ENCODE results near the gene THOC3.
A peak's percentile ranks its signal among the peaks of the same experiment; 100 is the strongest.
"Not testable (repeated sequence)": the region's sequence is repeated elsewhere in the genome, so short reads cannot be mapped to it uniquely, and the experiment has no call there.

The THOC3 gene

DNA sequence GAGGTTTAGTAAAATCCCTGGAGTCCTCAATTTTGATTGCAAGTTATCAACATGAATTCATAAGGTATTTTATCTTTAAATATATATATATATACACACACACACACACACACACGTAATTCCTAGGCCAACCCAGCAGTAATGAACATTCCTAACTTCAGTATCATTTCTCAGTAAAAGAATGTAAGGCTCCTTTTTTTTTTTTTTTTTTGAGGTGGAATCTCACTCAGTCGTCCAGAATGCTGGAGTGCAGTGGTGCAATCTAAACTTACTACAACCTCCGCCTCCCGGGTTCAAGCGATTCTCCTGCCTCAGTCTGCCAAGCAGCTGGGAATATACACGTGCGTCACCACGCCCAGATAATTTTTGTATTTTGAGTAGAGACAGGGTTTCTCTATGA, 5.8 kb downstream of the THOC3 start:
- ATAC-seq (replicated peaks; ENCODE audit: extremely low read depth, poor library complexity, severe bottlenecking); H3K27me3 Mint-ChIP-seq; H3K4me1 Mint-ChIP-seq; DNase-seq (ENCODE audit: low spot score in 2 of 2); H3K36me3 Mint-ChIP-seq (ENCODE audit: insufficient read depth); H3K9me3 Mint-ChIP-seq; H3K27ac Mint-ChIP-seq (ENCODE audit: low read depth); H3K4me3 Mint-ChIP-seq: not testable (repeated sequence)

DNA sequence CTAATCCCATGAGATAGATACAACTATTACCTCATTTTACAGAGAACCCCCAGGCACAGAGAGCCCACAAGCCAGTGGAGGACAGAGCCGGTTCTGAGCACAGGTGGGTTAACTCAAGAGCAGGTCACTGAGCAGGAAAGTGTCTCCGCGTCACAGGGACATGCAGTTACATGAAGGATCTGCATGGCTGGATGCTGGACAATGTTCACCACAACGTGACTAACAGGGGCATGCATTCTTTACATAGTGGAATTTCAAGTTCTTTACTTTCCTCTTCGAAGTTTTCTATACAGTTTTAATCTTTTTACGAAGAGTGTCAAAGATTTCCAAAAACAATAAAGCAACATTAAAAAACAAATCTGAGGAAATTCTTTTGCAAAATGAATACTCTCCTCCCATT, 7.9 kb downstream of the THOC3 start:
- H3K27ac Mint-ChIP-seq (ENCODE audit: low read depth); H3K9me3 Mint-ChIP-seq; DNase-seq (ENCODE audit: low spot score in 2 of 2); H3K27me3 Mint-ChIP-seq; ATAC-seq (replicated peaks; ENCODE audit: extremely low read depth, poor library complexity, severe bottlenecking); H3K4me3 Mint-ChIP-seq; H3K4me1 Mint-ChIP-seq; H3K36me3 Mint-ChIP-seq (ENCODE audit: insufficient read depth): not testable (repeated sequence)

DNA sequence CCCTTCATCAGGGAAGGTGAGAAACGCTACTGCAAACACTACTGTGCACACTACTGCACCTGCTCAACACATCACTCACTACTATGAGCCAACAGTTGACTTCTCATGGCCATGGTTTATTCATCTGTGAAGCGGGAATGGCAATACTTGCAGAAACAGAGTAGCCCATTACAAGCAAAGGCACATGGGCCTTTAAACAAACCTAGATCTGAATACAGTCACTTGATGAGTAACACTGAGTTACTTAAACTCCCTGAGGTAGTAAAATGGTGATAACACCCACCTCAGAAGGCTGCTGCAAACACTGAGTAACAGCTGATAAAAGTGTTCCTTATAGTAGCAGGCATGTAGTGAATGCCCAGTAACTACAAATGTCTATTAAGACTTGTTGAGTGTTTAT, 9.6 kb downstream of the THOC3 start:
- DNase-seq (ENCODE audit: low spot score in 2 of 2); H3K36me3 Mint-ChIP-seq (ENCODE audit: insufficient read depth); H3K27me3 Mint-ChIP-seq; H3K9me3 Mint-ChIP-seq; H3K4me1 Mint-ChIP-seq; ATAC-seq (replicated peaks; ENCODE audit: extremely low read depth, poor library complexity, severe bottlenecking); H3K27ac Mint-ChIP-seq (ENCODE audit: low read depth); H3K4me3 Mint-ChIP-seq: not testable (repeated sequence)

DNA sequence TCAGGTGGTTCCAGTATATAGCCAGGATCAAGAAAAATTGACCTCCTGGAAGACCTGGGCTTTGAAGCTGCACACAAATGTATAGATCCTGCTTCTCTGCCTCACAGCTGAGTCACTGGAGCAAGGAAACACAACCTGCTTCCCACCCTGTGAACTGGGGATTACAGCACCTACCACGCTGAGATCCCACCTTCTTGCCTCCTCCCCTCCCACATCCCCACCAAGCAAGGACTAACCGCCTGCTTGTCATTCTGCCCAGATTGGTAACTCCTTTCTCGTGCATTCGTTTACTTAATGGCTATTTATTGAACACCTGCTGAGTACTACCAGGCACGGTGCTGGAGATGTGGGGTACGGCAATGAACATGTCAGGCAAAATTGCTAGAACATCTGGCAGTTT, 14.0 kb downstream of the THOC3 start:
- H3K4me1 Mint-ChIP-seq; DNase-seq (ENCODE audit: low spot score in 2 of 2); H3K4me3 Mint-ChIP-seq; H3K27ac Mint-ChIP-seq (ENCODE audit: low read depth); ATAC-seq (replicated peaks; ENCODE audit: extremely low read depth, poor library complexity, severe bottlenecking); H3K9me3 Mint-ChIP-seq; H3K27me3 Mint-ChIP-seq; H3K36me3 Mint-ChIP-seq (ENCODE audit: insufficient read depth): not testable (repeated sequence)

DNA sequence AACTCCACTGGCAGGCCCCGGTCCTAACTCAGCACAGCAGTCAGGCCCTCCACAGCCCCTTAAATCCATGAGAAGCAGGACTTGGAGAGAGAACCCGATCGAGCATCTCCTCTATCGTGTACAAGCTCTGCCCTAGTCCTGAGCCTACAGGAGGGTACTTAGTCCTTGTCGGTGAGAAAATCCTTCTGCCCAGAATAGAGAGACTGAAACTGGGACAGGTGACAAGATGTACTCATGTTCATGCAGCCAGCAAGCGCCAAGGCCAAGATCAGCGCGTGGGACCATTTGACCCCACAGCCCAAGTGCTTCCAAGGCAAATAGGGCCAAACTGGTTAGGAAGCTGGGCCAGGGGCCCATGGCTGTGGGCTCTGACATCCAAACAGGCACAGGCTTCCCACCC, 15.3 kb downstream of the THOC3 start:
- ATAC-seq (replicated peaks; ENCODE audit: extremely low read depth, poor library complexity, severe bottlenecking); H3K4me1 Mint-ChIP-seq; H3K27me3 Mint-ChIP-seq; H3K4me3 Mint-ChIP-seq; DNase-seq (ENCODE audit: low spot score in 2 of 2); H3K36me3 Mint-ChIP-seq (ENCODE audit: insufficient read depth); H3K27ac Mint-ChIP-seq (ENCODE audit: low read depth); H3K9me3 Mint-ChIP-seq: not testable (repeated sequence)

DNA sequence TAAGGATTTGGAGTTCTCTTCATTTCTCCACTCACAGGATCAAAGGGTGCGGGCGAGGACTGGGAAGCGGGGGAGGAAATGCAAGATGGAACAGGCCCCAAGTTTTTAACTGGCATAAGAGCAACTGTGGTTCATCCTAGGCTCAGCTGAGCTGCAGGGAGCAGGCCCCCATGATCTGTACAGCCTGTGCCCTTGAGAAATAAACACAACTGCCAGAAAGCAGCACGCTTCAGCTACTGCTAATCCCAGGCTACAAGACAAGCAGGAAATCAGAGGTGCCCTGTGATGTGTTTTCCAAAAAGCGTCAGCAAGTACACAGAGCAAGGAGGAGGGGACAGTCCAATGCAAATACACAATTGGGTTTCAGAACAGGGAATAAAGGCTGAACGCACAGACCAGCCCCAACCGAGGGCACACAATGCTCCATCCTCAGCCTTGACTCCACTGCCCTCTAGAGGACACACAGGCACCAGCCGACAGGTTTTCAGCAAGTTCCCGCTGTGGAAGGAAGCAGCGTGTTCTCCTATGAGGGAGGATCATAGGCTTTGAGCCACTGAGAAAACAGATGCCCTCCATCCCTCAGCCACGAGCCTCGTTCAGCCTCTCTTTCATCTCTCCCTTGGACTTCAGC, 16.7 kb downstream of the THOC3 start:
- not testable (repeated sequence) for H3K4me3 Mint-ChIP-seq; H3K36me3 Mint-ChIP-seq (ENCODE audit: insufficient read depth); H3K9me3 Mint-ChIP-seq; DNase-seq (ENCODE audit: low spot score in 2 of 2); H3K27ac Mint-ChIP-seq (ENCODE audit: low read depth); H3K4me1 Mint-ChIP-seq; H3K27me3 Mint-ChIP-seq
- peak; percentile 81 for ATAC-seq (replicated peaks; ENCODE audit: extremely low read depth, poor library complexity, severe bottlenecking)

DNA sequence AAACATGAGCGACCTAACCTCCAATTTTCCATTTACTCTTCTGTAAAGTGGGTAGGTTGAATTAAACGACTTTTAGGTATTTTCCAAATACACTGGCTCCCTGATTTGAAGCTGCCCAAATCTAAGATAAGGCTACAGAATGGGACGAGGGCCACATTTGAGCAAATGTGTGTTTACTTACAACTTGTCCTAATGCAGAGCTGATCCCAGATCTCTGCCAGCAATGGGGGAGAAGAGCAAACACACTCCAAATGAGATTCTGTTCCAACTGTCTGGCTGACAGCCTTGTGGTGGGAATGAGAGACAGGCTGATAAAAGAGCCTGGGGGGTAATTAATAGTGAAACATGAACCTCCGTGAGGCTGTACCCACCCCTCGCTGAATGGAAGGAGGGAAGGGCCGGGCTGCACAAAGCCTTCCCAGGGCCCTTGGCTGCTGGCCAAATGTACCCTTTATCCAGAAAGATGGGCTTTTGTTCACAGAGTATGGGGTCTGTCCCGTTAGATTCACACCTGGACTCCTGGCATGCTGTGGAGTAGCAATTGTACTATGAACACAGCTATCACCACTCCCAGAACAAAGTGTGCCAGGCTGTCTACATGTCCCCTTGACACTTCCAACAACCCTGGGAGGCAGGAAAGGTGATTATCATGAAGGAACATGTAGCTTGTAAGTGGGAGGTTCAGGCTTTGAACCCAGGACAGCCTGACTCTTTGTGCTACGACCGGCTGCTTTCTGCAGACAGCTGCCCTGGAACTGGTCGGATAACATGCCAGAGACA, 19.6 kb downstream of the THOC3 start:
- not testable (repeated sequence) for H3K9me3 Mint-ChIP-seq; DNase-seq (ENCODE audit: low spot score in 2 of 2); H3K4me1 Mint-ChIP-seq; ATAC-seq (replicated peaks; ENCODE audit: extremely low read depth, poor library complexity, severe bottlenecking); H3K27me3 Mint-ChIP-seq; H3K4me3 Mint-ChIP-seq; H3K36me3 Mint-ChIP-seq (ENCODE audit: insufficient read depth); H3K27ac Mint-ChIP-seq (ENCODE audit: low read depth)

DNA sequence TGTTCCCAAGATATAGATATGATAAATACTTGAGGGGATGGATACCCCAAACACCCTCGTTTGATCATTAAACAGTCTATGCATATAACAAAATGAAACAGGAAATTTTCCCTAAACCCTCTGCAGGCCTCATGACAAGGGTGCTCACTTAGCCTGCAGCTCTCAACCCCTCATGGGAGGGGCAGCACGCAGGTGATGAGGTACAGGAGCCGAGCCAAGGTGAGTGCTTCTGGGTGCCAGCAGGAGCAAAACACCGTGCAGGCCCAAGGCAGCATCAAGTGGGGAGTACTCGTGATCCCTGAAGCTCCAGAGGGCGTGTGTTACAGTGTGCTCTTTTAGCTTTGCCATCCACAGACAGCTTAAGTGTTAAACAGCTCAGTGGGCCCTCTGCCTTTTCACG, 24.9 kb downstream of the THOC3 start:
- H3K36me3 Mint-ChIP-seq (ENCODE audit: insufficient read depth); H3K27ac Mint-ChIP-seq (ENCODE audit: low read depth); H3K4me1 Mint-ChIP-seq; DNase-seq (ENCODE audit: low spot score in 2 of 2); H3K9me3 Mint-ChIP-seq; H3K4me3 Mint-ChIP-seq; ATAC-seq (replicated peaks; ENCODE audit: extremely low read depth, poor library complexity, severe bottlenecking); H3K27me3 Mint-ChIP-seq: not testable (repeated sequence)

DNA sequence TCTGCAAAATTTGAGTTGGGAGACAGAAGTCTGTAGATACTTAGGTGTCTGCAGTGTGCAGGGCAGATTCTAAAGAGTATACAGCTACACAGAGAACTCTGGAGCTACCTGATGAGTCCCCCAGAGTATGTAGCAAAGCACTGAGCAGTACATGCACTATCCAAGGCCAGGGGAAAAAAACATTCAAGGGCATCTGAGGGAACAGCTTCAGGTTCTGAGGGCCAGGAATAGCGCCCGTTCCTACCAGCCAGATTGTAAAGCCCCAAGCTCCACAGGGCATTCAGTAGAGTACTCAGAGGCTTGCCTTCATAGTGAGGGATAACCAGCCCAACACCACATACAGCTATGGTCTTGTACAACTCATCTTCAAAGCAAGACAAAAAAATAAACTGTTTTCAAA, 27.5 kb downstream of the THOC3 start:
- not testable (repeated sequence) for DNase-seq (ENCODE audit: low spot score in 2 of 2); H3K4me3 Mint-ChIP-seq; H3K9me3 Mint-ChIP-seq; H3K36me3 Mint-ChIP-seq (ENCODE audit: insufficient read depth); H3K27me3 Mint-ChIP-seq; H3K4me1 Mint-ChIP-seq; H3K27ac Mint-ChIP-seq (ENCODE audit: low read depth); ATAC-seq (replicated peaks; ENCODE audit: extremely low read depth, poor library complexity, severe bottlenecking)

DNA sequence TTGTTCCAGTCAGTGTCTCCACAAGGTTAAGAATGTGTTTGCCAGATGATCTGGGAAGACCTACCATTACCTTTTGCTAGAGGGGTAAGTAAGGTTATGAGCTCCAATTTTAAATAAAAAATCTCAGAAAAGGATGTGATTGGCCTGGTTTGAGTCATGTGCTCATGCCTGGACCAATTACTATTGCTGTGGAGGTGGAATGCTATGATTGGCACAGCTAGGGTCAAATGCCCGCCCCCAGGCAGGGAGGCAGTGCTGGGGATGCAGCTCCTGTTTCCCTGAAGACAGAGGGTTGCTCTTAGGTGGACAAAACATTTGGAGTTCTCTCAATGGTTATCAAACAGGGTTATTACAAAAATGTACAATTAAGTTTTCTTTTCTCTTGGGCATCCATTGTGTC, 29.6 kb downstream of the THOC3 start:
- not testable (repeated sequence) for H3K27me3 Mint-ChIP-seq; ATAC-seq (replicated peaks; ENCODE audit: extremely low read depth, poor library complexity, severe bottlenecking); DNase-seq (ENCODE audit: low spot score in 2 of 2); H3K27ac Mint-ChIP-seq (ENCODE audit: low read depth); H3K4me3 Mint-ChIP-seq; H3K36me3 Mint-ChIP-seq (ENCODE audit: insufficient read depth); H3K4me1 Mint-ChIP-seq; H3K9me3 Mint-ChIP-seq

DNA sequence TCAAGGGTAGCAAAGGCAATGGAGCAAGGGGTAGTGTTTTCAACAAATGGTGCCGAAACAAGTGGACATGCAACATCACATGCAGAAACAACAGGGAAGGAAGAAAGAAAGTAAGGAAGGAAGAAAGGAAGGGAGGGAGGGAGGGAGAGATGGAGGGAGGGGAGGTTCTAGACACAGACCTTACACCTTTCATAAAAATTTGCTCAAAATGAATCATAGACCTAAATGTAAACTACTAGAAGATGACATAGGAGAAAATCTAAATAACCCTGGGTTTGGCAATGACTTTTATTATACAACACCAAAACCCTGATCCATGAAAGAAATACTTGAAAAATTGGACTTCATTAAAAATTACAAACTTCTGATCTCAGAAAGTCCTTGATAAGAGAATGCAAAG, 39.4 kb downstream of the THOC3 start:
- not testable (repeated sequence) for H3K4me1 Mint-ChIP-seq; DNase-seq (ENCODE audit: low spot score in 2 of 2); H3K9me3 Mint-ChIP-seq; ATAC-seq (replicated peaks; ENCODE audit: extremely low read depth, poor library complexity, severe bottlenecking); H3K27ac Mint-ChIP-seq (ENCODE audit: low read depth); H3K4me3 Mint-ChIP-seq; H3K27me3 Mint-ChIP-seq; H3K36me3 Mint-ChIP-seq (ENCODE audit: insufficient read depth)

DNA sequence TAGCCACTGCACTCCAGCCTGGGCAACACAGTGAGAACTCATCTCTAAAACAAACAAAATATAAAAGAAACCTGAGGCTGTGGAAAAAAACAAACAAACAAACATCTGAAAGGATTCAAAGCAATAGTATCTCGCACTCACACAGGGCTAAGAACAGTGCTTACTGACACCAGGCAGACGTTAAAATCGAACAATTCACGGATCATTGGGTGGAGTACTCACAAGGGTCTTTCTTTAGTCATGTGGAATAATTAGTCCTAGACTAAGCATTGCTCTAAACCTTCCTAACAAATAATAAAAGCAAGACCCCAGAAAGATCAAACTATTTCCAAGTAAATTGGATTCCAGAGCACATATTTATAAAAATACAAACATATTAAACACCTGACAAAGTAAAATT, 43.0 kb downstream of the THOC3 start:
- H3K27me3 Mint-ChIP-seq; H3K4me1 Mint-ChIP-seq; H3K4me3 Mint-ChIP-seq; DNase-seq (ENCODE audit: low spot score in 2 of 2); H3K27ac Mint-ChIP-seq (ENCODE audit: low read depth); H3K9me3 Mint-ChIP-seq; H3K36me3 Mint-ChIP-seq (ENCODE audit: insufficient read depth); ATAC-seq (replicated peaks; ENCODE audit: extremely low read depth, poor library complexity, severe bottlenecking): not testable (repeated sequence)

DNA sequence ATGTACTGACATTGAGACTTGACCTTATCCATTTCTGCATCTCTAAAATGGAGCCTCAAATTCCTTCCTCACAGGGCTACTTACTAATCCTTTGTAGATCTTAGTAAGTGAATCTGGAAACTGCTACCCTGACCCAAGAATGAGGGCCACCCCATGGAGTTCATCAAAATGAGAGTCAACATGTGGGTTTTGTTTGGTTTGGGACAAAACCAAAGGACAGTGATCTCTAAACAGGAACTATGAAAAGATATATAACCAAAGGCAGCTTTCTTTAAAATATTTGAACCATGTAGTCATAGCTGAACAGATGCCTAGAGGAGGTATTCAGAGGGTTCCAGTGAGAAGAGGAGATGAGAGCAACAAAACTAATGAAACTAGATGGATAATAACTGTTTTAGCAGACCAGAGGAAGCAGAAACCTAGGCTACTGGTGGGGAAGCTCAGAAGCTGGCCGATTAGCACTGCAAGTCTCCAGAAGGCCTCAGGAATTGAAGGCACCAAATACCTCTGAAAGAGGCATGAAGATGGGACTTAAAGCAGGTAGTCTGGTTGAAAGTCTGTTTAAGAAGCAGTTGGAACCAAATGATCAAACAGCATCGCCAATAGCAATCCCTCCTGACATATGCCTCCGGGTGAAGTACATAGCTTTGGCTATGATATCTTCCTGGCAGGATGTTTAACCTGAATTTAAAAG, 45.8 kb downstream of the THOC3 start:
- H3K27ac Mint-ChIP-seq (ENCODE audit: low read depth): no peak overlapping the region
- H3K4me1 Mint-ChIP-seq: no peaks in the 10 kb centered on the region
- H3K4me3 Mint-ChIP-seq: no peak overlapping the region
- DNase-seq (ENCODE audit: low spot score in 2 of 2) (no peak), ATAC-seq (replicated peaks; ENCODE audit: extremely low read depth, poor library complexity, severe bottlenecking) (no peak)
- H3K36me3 Mint-ChIP-seq (ENCODE audit: insufficient read depth): peaks cover 3% of the 10 kb centered on the region
- no peaks in the 10 kb centered on the region for H3K9me3 Mint-ChIP-seq
- H3K27me3 Mint-ChIP-seq: no peaks in the 10 kb centered on the region
